Keratinocyte (primary cell): ENCODE results near the gene TMEM186.

Experiments used
- EZH2 ChIP-seq: IDR thresholded peaks from one replicate; pipeline ENCODE4 v1.6.1; 2012; ENCODE audit warnings: inconsistent platforms, mild to moderate bottlenecking, low read length, moderate library complexity
- TF ChIP-seq, protein P1 (sequence below), 3 experiments: IDR thresholded peaks in 1 of 3; conservative IDR thresholded peaks in 1 of 3; optimal IDR thresholded peaks in 1 of 3; 2 replicates in 2 of 3; 3 replicates in 1 of 3; pipeline versions ENCODE3 to v1.5.1; 2011; ENCODE audit warnings: low read length in 3 of 3, mild to moderate bottlenecking in 3 of 3, moderate library complexity in 2 of 3, control low read depth in 1 of 3, inconsistent platforms in 1 of 3; ENCODE audit not compliant: insufficient read depth in 2 of 3; ENCODE audit errors: extremely low read depth in 1 of 3

DNA sequence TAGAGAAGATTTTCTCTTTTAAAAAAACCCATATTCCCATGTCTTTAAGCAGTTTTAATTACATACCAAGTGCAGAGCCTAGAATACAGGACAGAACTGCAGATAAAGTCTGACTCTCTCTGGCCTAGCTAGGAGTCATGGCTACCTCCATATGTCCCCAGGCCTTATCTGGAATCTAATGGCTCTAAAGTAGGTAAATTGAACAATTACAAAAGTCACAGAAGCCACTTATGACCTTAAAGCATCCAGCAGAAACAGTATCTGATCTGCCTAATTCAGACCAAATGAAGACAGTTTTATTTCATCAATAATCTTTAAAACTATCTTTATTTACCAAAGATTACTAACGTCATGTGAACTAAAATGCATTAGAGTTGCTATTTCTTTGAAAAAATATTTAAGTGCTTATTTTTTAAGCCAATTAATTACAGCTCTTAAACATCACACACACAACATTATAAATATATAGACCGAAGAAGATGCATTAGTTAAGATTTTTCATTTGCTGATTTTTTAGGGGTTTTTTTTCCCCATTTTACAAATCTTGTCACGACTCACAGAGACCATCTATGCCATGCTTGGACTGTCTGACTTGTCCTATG is 28.9 kb upstream of the TMEM186 start:
- TF ChIP-seq, protein P1, sequence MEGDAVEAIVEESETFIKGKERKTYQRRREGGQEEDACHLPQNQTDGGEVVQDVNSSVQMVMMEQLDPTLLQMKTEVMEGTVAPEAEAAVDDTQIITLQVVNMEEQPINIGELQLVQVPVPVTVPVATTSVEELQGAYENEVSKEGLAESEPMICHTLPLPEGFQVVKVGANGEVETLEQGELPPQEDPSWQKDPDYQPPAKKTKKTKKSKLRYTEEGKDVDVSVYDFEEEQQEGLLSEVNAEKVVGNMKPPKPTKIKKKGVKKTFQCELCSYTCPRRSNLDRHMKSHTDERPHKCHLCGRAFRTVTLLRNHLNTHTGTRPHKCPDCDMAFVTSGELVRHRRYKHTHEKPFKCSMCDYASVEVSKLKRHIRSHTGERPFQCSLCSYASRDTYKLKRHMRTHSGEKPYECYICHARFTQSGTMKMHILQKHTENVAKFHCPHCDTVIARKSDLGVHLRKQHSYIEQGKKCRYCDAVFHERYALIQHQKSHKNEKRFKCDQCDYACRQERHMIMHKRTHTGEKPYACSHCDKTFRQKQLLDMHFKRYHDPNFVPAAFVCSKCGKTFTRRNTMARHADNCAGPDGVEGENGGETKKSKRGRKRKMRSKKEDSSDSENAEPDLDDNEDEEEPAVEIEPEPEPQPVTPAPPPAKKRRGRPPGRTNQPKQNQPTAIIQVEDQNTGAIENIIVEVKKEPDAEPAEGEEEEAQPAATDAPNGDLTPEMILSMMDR (optimal IDR thresholded peaks at IDR 0.05 in 1 of 3, IDR thresholded peaks at IDR 0.05 in 1 of 3, conservative IDR thresholded peaks at IDR 0.05 in 1 of 3; ENCODE audit: extremely low read depth in 1 of 3, insufficient read depth in 2 of 3, low read length in 3 of 3) = no peak
- TF ChIP-seq EZH2 = no peak
